ENCODE measurements around the gene LIN7B.

- TF ChIP-seq EZH2 (IDR thresholded peaks at IDR 0.05; ENCODE audit: low read length, missing control alignments) (no peak), CTCF (conservative IDR thresholded peaks at IDR 0.05 in 1 of 2, IDR thresholded peaks at IDR 0.05 in 1 of 2; ENCODE audit: low read depth in 1 of 2, low read length in 2 of 2) (no peak)
Observed at GRCh38 chr19:49092686-49093085, 21.5 kb upstream of the LIN7B start.
